GM10266 (cell line): ENCODE results near the gene ERAS.
"Not testable (repeated sequence)": the region's sequence is repeated elsewhere in the genome, so short reads cannot be mapped to it uniquely, and the experiment has no call there.

Experiments
- DNase-seq: peaks from one replicate; pipeline ENCODE4 v3.0.0; 2012; ENCODE audit errors: extremely low spot score
- TF ChIP-seq, protein P1 (sequence below): IDR thresholded peaks from 2 replicates; pipeline ENCODE4 v1.5.1; 2012; ENCODE audit warnings: mild to moderate bottlenecking, low read depth; ENCODE audit not compliant: control insufficient read depth, insufficient read depth; ENCODE audit errors: missing control alignments

Gene ERAS

GRCh38 chrX:48834383-48834709, 8.0 kb downstream of the ERAS start:
- TF ChIP-seq, protein P1, sequence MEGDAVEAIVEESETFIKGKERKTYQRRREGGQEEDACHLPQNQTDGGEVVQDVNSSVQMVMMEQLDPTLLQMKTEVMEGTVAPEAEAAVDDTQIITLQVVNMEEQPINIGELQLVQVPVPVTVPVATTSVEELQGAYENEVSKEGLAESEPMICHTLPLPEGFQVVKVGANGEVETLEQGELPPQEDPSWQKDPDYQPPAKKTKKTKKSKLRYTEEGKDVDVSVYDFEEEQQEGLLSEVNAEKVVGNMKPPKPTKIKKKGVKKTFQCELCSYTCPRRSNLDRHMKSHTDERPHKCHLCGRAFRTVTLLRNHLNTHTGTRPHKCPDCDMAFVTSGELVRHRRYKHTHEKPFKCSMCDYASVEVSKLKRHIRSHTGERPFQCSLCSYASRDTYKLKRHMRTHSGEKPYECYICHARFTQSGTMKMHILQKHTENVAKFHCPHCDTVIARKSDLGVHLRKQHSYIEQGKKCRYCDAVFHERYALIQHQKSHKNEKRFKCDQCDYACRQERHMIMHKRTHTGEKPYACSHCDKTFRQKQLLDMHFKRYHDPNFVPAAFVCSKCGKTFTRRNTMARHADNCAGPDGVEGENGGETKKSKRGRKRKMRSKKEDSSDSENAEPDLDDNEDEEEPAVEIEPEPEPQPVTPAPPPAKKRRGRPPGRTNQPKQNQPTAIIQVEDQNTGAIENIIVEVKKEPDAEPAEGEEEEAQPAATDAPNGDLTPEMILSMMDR, result no peak
- DNase-seq, result no peak

DNA sequence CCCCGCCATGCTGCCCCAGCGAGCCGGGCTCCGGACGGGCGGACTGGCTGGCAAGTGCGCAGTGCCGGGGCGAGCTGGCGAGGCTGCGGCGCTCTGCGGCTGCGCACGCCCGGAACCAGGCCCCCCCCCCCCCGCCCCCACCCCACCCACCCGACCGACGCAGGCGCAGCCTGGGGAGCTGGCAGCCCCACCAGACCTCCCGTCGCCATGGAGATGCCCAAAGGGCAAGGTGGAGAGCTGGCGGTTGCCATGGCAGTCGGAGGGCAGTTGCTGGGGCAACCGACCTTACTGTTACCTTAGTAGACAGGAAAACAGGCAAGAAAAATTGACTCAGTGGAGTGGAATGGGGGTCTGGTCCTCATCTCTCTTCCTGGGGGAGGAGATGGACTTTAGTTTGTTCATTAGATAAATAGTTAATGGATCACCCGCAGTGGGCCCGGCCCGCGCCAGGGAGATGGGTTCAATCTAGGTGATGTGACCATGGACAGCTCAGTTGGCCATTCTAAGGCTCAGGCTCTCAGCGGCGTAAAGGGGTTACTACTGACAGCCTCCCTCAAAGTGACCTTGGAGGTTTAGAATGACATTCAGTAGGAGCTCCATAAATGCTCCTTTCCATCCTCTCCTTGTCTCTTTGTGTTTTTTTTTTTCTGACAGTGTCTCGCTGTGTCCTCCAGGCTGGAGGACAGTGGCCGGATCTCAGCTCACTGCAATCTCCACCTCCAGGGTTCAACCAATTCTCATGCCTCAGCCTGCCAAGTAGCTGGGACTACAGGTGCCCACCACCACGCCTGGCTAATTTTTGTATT, 9.4 kb downstream of the ERAS start, which contains the start of gene PCSK1N:
Gene PCSK1N (minus strand): TSS at position 87 of the 806 bp plus-strand sequence. CDS start 78 bp downstream, at position 9.
- TF ChIP-seq, protein P1, result no peak
- DNase-seq, result no peak

DNA sequence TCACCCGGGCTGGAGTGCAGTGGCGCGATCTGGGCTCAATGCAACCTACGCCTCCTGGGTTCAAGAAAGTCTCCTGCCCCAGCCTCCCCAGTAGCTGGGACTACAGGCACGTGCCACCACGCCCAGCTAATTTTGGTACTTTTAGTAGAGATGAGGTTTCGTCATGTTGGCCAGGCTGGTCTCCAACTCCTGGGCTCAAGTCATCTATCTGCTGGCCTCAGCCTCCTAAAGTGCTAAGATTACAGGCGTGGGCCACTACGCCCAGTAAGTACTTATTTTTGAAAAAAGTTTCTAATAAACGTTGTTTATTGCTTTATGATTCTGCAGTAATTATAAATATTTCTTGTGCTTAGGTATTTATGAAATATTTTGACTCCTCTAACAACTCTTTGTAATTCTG, 13.4 kb downstream of the ERAS start:
- TF ChIP-seq, protein P1, result no peak
- no peak for DNase-seq

DNA sequence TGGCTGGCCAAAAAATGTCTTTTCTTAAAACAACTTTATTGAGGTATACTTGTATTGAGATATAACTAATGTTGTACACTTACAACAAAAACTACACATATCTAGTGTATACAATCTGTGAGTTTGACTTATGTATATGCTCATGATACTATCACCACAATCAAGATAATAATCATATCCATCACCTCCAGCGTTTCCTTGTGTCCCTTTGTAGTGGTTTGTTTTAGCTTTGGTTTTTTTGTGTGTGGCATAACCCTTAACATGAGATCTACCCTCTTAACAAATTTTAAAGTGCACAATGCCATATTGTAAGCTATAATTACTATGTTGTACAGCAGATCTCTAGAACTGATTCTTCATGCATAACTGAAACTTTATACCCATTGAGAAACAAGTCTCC, 22.5 kb downstream of the ERAS start:
- TF ChIP-seq, protein P1, result no peak
- no peak for DNase-seq

DNA sequence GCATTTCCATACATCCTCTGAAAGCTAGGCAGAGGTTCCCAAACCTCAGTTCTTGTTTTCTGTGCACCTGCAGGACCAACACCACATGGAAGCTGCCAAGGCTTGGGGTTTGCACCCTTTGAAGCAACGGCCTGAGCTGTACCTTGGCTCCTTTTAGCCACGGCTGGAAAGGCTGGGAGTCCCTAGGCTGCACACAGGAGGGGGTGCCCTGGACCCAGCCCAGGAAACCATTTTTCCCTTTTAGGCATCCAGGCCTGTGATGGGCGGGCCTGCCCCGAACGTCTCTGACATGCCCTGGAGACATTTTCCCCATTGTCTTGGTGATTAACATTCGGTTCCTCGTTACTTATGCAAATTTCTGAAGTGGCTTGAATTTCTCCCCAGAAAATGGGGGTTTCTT, 26.5 kb downstream of the ERAS start:
- TF ChIP-seq, protein P1, result no peak

GRCh38 chrX:48853494-48853893, 27.2 kb downstream of the ERAS start:
- not testable (repeated sequence) for DNase-seq

More for the DNA sequence above, 26.5 kb downstream of the ERAS start:
- no peak for DNase-seq

- not testable (repeated sequence) for DNase-seq
Measured at GRCh38 chrX:48854121-48854804, 27.9 kb downstream of the ERAS start.

- TF ChIP-seq, protein P1, result no peak
- no peak for DNase-seq
Measured at GRCh38 chrX:48854898-48855297, 28.6 kb downstream of the ERAS start.
